Neuronal stem cell (in vitro differentiated cells): Measurements from ENCODE around the gene EHD1.

ENCODE experiments used
- DNase-seq: peaks from one replicate; pipeline ENCODE4 v3.0.0-alpha.2; 2013; ENCODE audit warnings: low spot score
- H2AFZ ChIP-seq: one replicate; pipeline ENCODE4 v1.6.1; 2013; ENCODE audit warnings: mild to moderate bottlenecking, low read length, inconsistent platforms
- H2AK5ac ChIP-seq: 2 replicates; pipeline ENCODE4 v1.6.1; 2013; ENCODE audit warnings: low read depth, mild to moderate bottlenecking, inconsistent platforms, low read length, moderate library complexity, mixed read lengths
- H2BK120ac ChIP-seq: 2 replicates; pipeline ENCODE4 v1.6.1; 2013; ENCODE audit warnings: low read depth, mild to moderate bottlenecking, inconsistent platforms, low read length, moderate library complexity, mixed read lengths
- H2BK12ac ChIP-seq: one replicate; pipeline ENCODE4 v1.6.1; 2013; ENCODE audit warnings: low read length, inconsistent platforms
- H2BK15ac ChIP-seq: 2 replicates; pipeline ENCODE4 v1.6.1; 2013; ENCODE audit warnings: mild to moderate bottlenecking, low read length, inconsistent platforms, mixed read lengths
- H2BK5ac ChIP-seq: one replicate; pipeline ENCODE4 v1.6.1; 2013; ENCODE audit warnings: inconsistent platforms, mild to moderate bottlenecking, low read length, moderate library complexity
- H3K14ac ChIP-seq: one replicate; pipeline ENCODE4 v1.6.1; 2013; ENCODE audit warnings: low read length, inconsistent platforms
- H3K18ac ChIP-seq: 2 replicates; pipeline ENCODE4 v1.6.1; 2013; ENCODE audit warnings: low read length, inconsistent platforms
- H3K23ac ChIP-seq: 2 replicates; pipeline ENCODE4 v1.6.1; 2013; ENCODE audit warnings: low read depth, mild to moderate bottlenecking, mixed read lengths, low read length, inconsistent platforms; ENCODE audit not compliant: poor library complexity
- H3K27ac ChIP-seq: replicated peaks from 3 replicates; pipeline ENCODE4 v1.5.1; 2013; ENCODE audit warnings: low read length, inconsistent platforms
- H3K27me3 ChIP-seq, 3 experiments: 2 replicates each; pipeline ENCODE4 v1.6.1; 2013; ENCODE audit warnings: low read length in 3 of 3, mild to moderate bottlenecking in 2 of 3, inconsistent platforms in 1 of 3, low read depth in 1 of 3, mixed read lengths in 1 of 3, moderate library complexity in 1 of 3; ENCODE audit not compliant: control insufficient read depth in 3 of 3, insufficient read depth in 3 of 3
- H3K36me3 ChIP-seq, 2 donors: replicated peaks in 1 of 2; 2 replicates each; pipeline ENCODE4 v1.6.1; 2013; ENCODE audit warnings: low read length in 2 of 2; ENCODE audit not compliant: control insufficient read depth in 2 of 2, insufficient read depth in 2 of 2
- H3K4ac ChIP-seq: 2 replicates; pipeline ENCODE4 v1.6.1; 2013; ENCODE audit warnings: inconsistent platforms, mild to moderate bottlenecking, low read length, moderate library complexity
- H3K4me1 ChIP-seq, 2 donors: 1 replicate in 1 of 2; 2 replicates in 1 of 2; pipeline ENCODE4 v1.6.1; 2013; ENCODE audit warnings: low read length in 2 of 2, low read depth in 1 of 2; ENCODE audit not compliant: control insufficient read depth in 2 of 2, insufficient read depth in 1 of 2
- H3K4me2 ChIP-seq: one replicate; pipeline ENCODE4 v1.6.1; 2013; ENCODE audit warnings: mild to moderate bottlenecking, low read length, inconsistent platforms; ENCODE audit not compliant: insufficient read depth, poor library complexity, severe bottlenecking
- H3K4me3 ChIP-seq, 2 donors: 2 replicates each; pipeline ENCODE4 v1.5.1; 2013; ENCODE audit warnings: low read length in 2 of 2, mild to moderate bottlenecking in 2 of 2, inconsistent platforms in 1 of 2, moderate library complexity in 1 of 2
- H3K79me1 ChIP-seq: one replicate; pipeline ENCODE4 v1.6.1; 2013; ENCODE audit warnings: low read depth, mild to moderate bottlenecking, inconsistent platforms, low read length, moderate library complexity
- H3K9ac ChIP-seq: one replicate; pipeline ENCODE4 v1.6.1; 2013; ENCODE audit warnings: mild to moderate bottlenecking, low read depth, low read length, inconsistent platforms; ENCODE audit not compliant: poor library complexity
- H3K9me3 ChIP-seq, 2 donors: replicated peaks in 1 of 2; 2 replicates each; pipeline versions ENCODE3 to v1.6.1; 2013; ENCODE audit warnings: low read length in 2 of 2, mild to moderate bottlenecking in 2 of 2, inconsistent platforms in 1 of 2, low read depth in 1 of 2, mixed read lengths in 1 of 2, moderate library complexity in 1 of 2; ENCODE audit not compliant: control insufficient read depth in 2 of 2, insufficient read depth in 1 of 2
- H4K8ac ChIP-seq: one replicate; pipeline ENCODE4 v1.6.1; 2013; ENCODE audit warnings: low read depth, mild to moderate bottlenecking, inconsistent platforms, low read length, moderate library complexity
- H4K91ac ChIP-seq: one replicate; pipeline ENCODE4 v1.6.1; 2013; ENCODE audit warnings: low read length, low read depth, mild to moderate bottlenecking, inconsistent platforms; ENCODE audit not compliant: poor library complexity
- WGBS, 2 donors: extraction: QIAGEN DNeasy Blood & Tissue Kit; methylation state at CpG; one replicate each; pipeline ENCODE4 v1.1.7; 2013; ENCODE audit warnings: missing lambda C conversion rate in 2 of 2, mixed read lengths in 1 of 2; ENCODE audit not compliant: insufficient read length in 2 of 2, insufficient replicate concordance in 1 of 2; ENCODE audit errors: extremely low coverage in 2 of 2; 5-methylcytosine and 5-hydroxymethylcytosine counted together

Gene EHD1

GRCh38 chr11:64887757-64888405 is 9.5 kb upstream of the EHD1 start:
- WGBS, 2 donors, result no CpG with 5 or more reads among the region's 34 CpGs
- peak overlapping the region; percentile 93 for H2AFZ ChIP-seq
- H2BK120ac ChIP-seq, result no peak overlapping the region
- H3K4me1 ChIP-seq, result peaks cover 11% of the 10 kb centered on the region in 2 donors
- peaks cover 0 to 16% (median 0%) of the 10 kb centered on the region in 3 experiments for H3K27me3 ChIP-seq
- no peak overlapping the region for H3K14ac ChIP-seq
- H3K9me3 ChIP-seq, result no peaks in the 10 kb centered on the region
- H3K4me3 ChIP-seq, result peak overlapping the region in 1 of 2 donors; percentile 35
- H2BK15ac ChIP-seq, result peak overlapping the region; percentile 18
- H3K18ac ChIP-seq, result peak overlapping the region; percentile 86
- no peak overlapping the region for H3K27ac ChIP-seq
- H3K4ac ChIP-seq, result no peak overlapping the region
- peak; percentile 79 for DNase-seq
- no peak overlapping the region for H2BK12ac ChIP-seq
- H4K8ac ChIP-seq, result peak overlapping the region; percentile 52
- H3K23ac ChIP-seq, result peak overlapping the region; percentile 83
- no peaks in the 10 kb centered on the region for H3K79me1 ChIP-seq
- H3K9ac ChIP-seq, result peak overlapping the region; percentile 65
- H3K36me3 ChIP-seq, result no peaks in the 10 kb centered on the region
- H2BK5ac ChIP-seq, result no peak overlapping the region
- peak overlapping the region; percentile 35 for H3K4me2 ChIP-seq
- peak overlapping the region; percentile 58 for H4K91ac ChIP-seq
- H2AK5ac ChIP-seq, result no peak overlapping the region

GRCh38 chr11:64887234-64887756 is 8.9 kb upstream of the EHD1 start:
- no peak overlapping the region for H2AK5ac ChIP-seq
- no peak overlapping the region for H3K9ac ChIP-seq
- no peak overlapping the region for H3K27ac ChIP-seq
- H4K91ac ChIP-seq, result no peak overlapping the region
- no peaks in the 10 kb centered on the region for H3K79me1 ChIP-seq
- peaks cover 0 to 16% (median 0%) of the 10 kb centered on the region in 3 experiments for H3K27me3 ChIP-seq
- no peak overlapping the region for H4K8ac ChIP-seq
- no CpG with 5 or more reads among the region's 8 CpGs for WGBS, 2 donors
- H3K23ac ChIP-seq, result no peak overlapping the region
- no peak overlapping the region for H3K4me3 ChIP-seq
- H3K36me3 ChIP-seq, result no peaks in the 10 kb centered on the region
- no peak for DNase-seq
- H2BK120ac ChIP-seq, result no peak overlapping the region
- no peak overlapping the region for H2BK5ac ChIP-seq
- no peak overlapping the region for H3K4ac ChIP-seq
- no peak overlapping the region for H3K18ac ChIP-seq
- no peak overlapping the region for H2BK12ac ChIP-seq
- no peak overlapping the region for H3K14ac ChIP-seq
- peaks cover 11% of the 10 kb centered on the region in 2 donors for H3K4me1 ChIP-seq
- H2AFZ ChIP-seq, result peak overlapping the region; percentile 93
- H3K4me2 ChIP-seq, result no peak overlapping the region
- H2BK15ac ChIP-seq, result no peak overlapping the region
- no peaks in the 10 kb centered on the region for H3K9me3 ChIP-seq

GRCh38 chr11:64885367-64886286 is 7.2 kb upstream of the EHD1 start:
- H3K18ac ChIP-seq, result no peak overlapping the region
- H3K4me3 ChIP-seq, result no peak overlapping the region
- peaks cover 11% of the 10 kb centered on the region in 2 donors for H3K4me1 ChIP-seq
- no peaks in the 10 kb centered on the region for H3K36me3 ChIP-seq
- no peak overlapping the region for H4K8ac ChIP-seq
- H2AK5ac ChIP-seq, result no peak overlapping the region
- H3K9ac ChIP-seq, result no peak overlapping the region
- H3K79me1 ChIP-seq, result no peaks in the 10 kb centered on the region
- H4K91ac ChIP-seq, result no peak overlapping the region
- H3K23ac ChIP-seq, result no peak overlapping the region
- no peak overlapping the region for H3K14ac ChIP-seq
- H2AFZ ChIP-seq, result peak overlapping the region; percentile 13
- no peak overlapping the region for H2BK15ac ChIP-seq
- no peak overlapping the region for H2BK12ac ChIP-seq
- H3K4ac ChIP-seq, result no peak overlapping the region
- no peak overlapping the region for H3K4me2 ChIP-seq
- peaks cover 0 to 16% (median 0%) of the 10 kb centered on the region in 3 experiments for H3K27me3 ChIP-seq
- H3K9me3 ChIP-seq, result no peaks in the 10 kb centered on the region
- no CpG with 5 or more reads among the region's 15 CpGs for WGBS, 2 donors
- no peak overlapping the region for H2BK5ac ChIP-seq
- DNase-seq, result no peak
- H3K27ac ChIP-seq, result no peak overlapping the region
- H2BK120ac ChIP-seq, result no peak overlapping the region

DNA sequence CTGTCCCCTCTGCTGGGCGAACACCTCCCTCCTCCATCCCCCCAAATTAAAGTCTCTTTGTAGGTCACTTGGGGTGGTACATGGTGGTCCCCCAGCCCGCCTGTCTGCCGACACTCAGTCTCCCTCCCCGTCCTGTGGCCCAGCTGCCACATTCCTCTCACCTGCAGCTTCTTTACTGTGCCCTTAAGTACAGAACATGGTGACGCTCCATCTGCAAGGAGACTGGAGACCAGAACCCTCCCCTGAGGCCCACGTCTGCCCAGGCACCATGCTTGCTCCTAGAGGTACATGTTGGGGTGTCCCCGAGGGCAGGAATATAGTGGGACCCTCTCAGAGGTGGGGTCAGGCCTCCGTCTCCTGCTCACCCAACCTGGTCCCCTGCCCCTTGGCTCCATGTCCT is 5.6 kb upstream of the EHD1 start:
- no peak for DNase-seq
- Histone ChIP-seq H2BK12ac (no peak overlapping the region), H4K91ac (peak overlapping the region; percentile 44), H3K9ac (peak overlapping the region; percentile 3), H3K23ac (peak overlapping the region; percentile 26), H3K27ac (no peak overlapping the region), H4K8ac (no peak overlapping the region), H2BK120ac (no peak overlapping the region), H3K9me3 (no peaks in the 10 kb centered on the region), H2BK15ac (peak overlapping the region; percentile 83), H2AFZ (no peak overlapping the region), H3K4me3 (no peak overlapping the region), H3K36me3 (no peaks in the 10 kb centered on the region), H3K4me1 (peaks cover 16 to 22% of the 10 kb centered on the region in 2 donors), H3K18ac (peak overlapping the region; percentile 30), H3K27me3 (peaks cover 0 to 16% (median 0%) of the 10 kb centered on the region in 3 experiments), H3K4ac (peak overlapping the region; percentile 67), H3K79me1 (peaks cover 1% of the 10 kb centered on the region), H2BK5ac (no peak overlapping the region), H3K14ac (no peak overlapping the region), H3K4me2 (no peak overlapping the region), H2AK5ac (peak overlapping the region; percentile 81)
- no CpG with 5 or more reads among the region's 8 CpGs for WGBS, 2 donors
